HL-60 (cell line): Measurements from ENCODE around the gene OSBPL10.

Experiments
- CTCF ChIP-seq: IDR thresholded peaks from one replicate; pipeline ENCODE4 v1.5.1; 2011; ENCODE audit warnings: low read length, control low read depth, inconsistent platforms; ENCODE audit not compliant: insufficient read depth
- SPI1 ChIP-seq: IDR thresholded peaks from 2 replicates; pipeline ENCODE4 v1.6.1; 2012; ENCODE audit warnings: low read depth, mild to moderate bottlenecking, borderline replicate concordance

DNA sequence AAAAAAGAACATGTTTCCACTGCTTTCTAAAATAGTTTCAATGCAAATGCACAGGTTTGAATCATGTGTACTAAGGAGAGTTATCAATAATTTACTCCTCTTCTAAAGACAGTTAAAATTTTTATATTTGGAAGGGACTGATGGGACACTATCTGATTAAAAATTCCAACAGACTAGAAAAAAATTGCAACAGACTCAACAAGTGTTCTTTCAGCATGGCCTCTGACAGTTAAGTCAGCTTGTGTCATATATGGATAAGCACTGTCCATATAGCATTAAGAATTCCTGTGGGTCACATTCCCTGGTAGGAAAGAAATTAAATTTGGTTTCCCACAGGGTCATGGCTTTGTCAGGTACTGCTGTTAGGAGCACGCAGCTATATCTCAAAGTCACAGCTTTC is 96.8 kb downstream of the OSBPL10 start:
- no peak for TF ChIP-seq CTCF
- no peak for TF ChIP-seq SPI1
